ENCODE data around the gene ANXA4.

DNA sequence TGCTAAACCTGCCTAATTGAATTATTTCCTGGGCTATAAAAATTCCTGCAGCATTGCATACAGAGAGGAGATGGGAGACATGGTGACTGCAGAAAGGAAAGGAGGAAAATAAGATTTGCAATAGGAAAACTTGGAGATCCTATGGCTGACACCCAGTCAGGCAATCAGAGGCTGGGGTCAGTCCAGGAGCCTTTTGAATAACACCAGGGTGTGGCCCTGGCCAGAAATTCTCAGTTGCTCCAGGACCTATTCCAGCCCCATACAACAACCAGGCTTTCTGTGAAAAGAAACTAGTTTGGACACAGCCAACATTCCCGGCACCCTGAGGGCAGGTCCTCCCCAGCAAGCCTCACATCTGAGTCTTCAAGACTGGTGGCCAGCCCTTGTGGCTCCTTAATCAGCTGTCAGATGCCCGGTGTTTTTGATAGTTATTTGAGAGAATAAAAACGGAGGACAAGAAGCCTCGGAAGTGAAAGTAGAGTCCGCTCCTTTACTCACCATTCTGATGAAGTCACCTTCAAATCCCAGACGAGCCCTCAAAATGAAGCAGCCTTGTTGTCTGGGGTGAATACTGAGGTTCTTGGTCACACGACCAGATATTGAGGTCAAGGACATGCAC is 56.5 kb downstream of the ANXA4 start:
- no peak for TF ChIP-seq GABPA (IDR thresholded peaks at IDR 0.05 in 1 of 2, conservative IDR thresholded peaks at IDR 0.05 in 1 of 2)
- TF ChIP-seq, protein P1, sequence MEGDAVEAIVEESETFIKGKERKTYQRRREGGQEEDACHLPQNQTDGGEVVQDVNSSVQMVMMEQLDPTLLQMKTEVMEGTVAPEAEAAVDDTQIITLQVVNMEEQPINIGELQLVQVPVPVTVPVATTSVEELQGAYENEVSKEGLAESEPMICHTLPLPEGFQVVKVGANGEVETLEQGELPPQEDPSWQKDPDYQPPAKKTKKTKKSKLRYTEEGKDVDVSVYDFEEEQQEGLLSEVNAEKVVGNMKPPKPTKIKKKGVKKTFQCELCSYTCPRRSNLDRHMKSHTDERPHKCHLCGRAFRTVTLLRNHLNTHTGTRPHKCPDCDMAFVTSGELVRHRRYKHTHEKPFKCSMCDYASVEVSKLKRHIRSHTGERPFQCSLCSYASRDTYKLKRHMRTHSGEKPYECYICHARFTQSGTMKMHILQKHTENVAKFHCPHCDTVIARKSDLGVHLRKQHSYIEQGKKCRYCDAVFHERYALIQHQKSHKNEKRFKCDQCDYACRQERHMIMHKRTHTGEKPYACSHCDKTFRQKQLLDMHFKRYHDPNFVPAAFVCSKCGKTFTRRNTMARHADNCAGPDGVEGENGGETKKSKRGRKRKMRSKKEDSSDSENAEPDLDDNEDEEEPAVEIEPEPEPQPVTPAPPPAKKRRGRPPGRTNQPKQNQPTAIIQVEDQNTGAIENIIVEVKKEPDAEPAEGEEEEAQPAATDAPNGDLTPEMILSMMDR (IDR thresholded peaks at IDR 0.05; ENCODE audit: low read depth, low read length, missing input control): no peak
- no peak for TF ChIP-seq RAD21 (IDR thresholded peaks at IDR 0.05)
- TF ChIP-seq, protein P2, sequence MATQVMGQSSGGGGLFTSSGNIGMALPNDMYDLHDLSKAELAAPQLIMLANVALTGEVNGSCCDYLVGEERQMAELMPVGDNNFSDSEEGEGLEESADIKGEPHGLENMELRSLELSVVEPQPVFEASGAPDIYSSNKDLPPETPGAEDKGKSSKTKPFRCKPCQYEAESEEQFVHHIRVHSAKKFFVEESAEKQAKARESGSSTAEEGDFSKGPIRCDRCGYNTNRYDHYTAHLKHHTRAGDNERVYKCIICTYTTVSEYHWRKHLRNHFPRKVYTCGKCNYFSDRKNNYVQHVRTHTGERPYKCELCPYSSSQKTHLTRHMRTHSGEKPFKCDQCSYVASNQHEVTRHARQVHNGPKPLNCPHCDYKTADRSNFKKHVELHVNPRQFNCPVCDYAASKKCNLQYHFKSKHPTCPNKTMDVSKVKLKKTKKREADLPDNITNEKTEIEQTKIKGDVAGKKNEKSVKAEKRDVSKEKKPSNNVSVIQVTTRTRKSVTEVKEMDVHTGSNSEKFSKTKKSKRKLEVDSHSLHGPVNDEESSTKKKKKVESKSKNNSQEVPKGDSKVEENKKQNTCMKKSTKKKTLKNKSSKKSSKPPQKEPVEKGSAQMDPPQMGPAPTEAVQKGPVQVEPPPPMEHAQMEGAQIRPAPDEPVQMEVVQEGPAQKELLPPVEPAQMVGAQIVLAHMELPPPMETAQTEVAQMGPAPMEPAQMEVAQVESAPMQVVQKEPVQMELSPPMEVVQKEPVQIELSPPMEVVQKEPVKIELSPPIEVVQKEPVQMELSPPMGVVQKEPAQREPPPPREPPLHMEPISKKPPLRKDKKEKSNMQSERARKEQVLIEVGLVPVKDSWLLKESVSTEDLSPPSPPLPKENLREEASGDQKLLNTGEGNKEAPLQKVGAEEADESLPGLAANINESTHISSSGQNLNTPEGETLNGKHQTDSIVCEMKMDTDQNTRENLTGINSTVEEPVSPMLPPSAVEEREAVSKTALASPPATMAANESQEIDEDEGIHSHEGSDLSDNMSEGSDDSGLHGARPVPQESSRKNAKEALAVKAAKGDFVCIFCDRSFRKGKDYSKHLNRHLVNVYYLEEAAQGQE (IDR thresholded peaks at IDR 0.05): no peak
- TF ChIP-seq FOXA1 (IDR thresholded peaks at IDR 0.05): no peak
- no peak for TF ChIP-seq TAF1 (conservative IDR thresholded peaks at IDR 0.05)
- no peak for TF ChIP-seq EGR1 (IDR thresholded peaks at IDR 0.05; ENCODE audit: low read depth in 2 of 2)
- no peak for TF ChIP-seq JUND (IDR thresholded peaks at IDR 0.05)
- TF ChIP-seq, protein P3, sequence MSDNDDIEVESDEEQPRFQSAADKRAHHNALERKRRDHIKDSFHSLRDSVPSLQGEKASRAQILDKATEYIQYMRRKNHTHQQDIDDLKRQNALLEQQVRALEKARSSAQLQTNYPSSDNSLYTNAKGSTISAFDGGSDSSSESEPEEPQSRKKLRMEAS (IDR thresholded peaks at IDR 0.05): no peak
- TF ChIP-seq HNF4A (conservative IDR thresholded peaks at IDR 0.05): no peak
- TF ChIP-seq, protein P4, sequence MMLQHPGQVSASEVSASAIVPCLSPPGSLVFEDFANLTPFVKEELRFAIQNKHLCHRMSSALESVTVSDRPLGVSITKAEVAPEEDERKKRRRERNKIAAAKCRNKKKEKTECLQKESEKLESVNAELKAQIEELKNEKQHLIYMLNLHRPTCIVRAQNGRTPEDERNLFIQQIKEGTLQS (IDR thresholded peaks at IDR 0.05): no peak
- no peak for TF ChIP-seq YY1 (IDR thresholded peaks at IDR 0.05)
- no peak for TF ChIP-seq SP1 (IDR thresholded peaks at IDR 0.05)
- TF ChIP-seq, protein P5, sequence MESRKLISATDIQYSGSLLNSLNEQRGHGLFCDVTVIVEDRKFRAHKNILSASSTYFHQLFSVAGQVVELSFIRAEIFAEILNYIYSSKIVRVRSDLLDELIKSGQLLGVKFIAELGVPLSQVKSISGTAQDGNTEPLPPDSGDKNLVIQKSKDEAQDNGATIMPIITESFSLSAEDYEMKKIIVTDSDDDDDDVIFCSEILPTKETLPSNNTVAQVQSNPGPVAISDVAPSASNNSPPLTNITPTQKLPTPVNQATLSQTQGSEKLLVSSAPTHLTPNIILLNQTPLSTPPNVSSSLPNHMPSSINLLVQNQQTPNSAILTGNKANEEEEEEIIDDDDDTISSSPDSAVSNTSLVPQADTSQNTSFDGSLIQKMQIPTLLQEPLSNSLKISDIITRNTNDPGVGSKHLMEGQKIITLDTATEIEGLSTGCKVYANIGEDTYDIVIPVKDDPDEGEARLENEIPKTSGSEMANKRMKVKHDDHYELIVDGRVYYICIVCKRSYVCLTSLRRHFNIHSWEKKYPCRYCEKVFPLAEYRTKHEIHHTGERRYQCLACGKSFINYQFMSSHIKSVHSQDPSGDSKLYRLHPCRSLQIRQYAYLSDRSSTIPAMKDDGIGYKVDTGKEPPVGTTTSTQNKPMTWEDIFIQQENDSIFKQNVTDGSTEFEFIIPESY (IDR thresholded peaks at IDR 0.05): no peak

Measured in liver (tissue), 3 donors.